Bronchial smooth muscle cell (primary cell): ENCODE results near the gene UGT2B7. TPM values are rescaled to one million over a fixed set of nuclear protein-coding genes. Genes with fewer than 3 reads are reported as not detected.

Experiments
- total RNA-seq: library from RNA; depleted of rRNA; stranded (reverse); fragments of >200 nt; gene quantifications from 2 replicates; pipeline ENCODE4 v1.2.1, GENCODE V29; 2014

Gene UGT2B7
- not detected in 2 replicates for total RNA-seq

GRCh38 chr4:69096111-69096656 lies at the start of gene UGT2B7:
Gene UGT2B7, plus strand, starts transcription at chr4:69096474. Its CDS starts 47 bp downstream, at chr4:69096521.

Other genes with a start within 250 kb of the UGT2B7 start
- gene UGT2A3, start 144.7 kb upstream of the UGT2B7 start, total RNA-seq = not detected in 2 replicates
- not detected in 2 replicates for gene UGT2B11, start 118.3 kb downstream of the UGT2B7 start, total RNA-seq
- not detected in 2 replicates for gene UGT2B28, start 184.0 kb downstream of the UGT2B7 start, total RNA-seq